Peyer's patch (tissue), 4 donors: ENCODE data around the gene GNPTG.

Experiments used
- POLR2A ChIP-seq, 2 donors: fragments of 450-650 bp; IDR thresholded peaks; one replicate each; pipeline ENCODE4 v1.5.1; 2017; ENCODE audit warnings: antibody characterized with exemption in 2 of 2, mild to moderate bottlenecking in 2 of 2, moderate library complexity in 2 of 2
- TF ChIP-seq, protein P1 (sequence below), 6 experiments: fragments of 450-650 bp in 4 of 6; fragments of 200-600 bp in 2 of 6; sonication (generic) in 1 of 6; IDR thresholded peaks; one replicate each; pipeline ENCODE4 v1.5.1; 2017 to 2019; ENCODE audit warnings: antibody characterized with exemption in 6 of 6, mild to moderate bottlenecking in 3 of 6, moderate library complexity in 1 of 6

DNA sequence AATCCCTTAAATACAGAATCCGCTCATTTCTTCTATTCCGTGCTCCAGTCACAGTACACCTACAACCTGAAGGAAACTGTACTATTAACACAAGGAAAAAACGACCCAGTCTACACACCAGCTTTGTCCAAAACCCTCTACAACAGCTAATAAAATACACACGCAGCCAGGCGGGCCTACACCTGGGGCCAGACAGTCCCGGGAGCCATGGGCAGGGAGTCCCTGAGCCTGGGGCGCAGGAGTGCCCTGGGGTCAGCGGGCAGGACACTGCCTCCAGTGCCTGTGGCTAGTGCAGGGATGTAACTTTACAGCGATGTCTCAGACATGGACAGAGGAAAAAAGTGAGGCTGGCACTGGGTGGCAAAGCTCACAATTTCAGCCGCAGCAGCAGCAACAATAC is 28.5 kb downstream of the GNPTG start:
- TF ChIP-seq, protein P1, sequence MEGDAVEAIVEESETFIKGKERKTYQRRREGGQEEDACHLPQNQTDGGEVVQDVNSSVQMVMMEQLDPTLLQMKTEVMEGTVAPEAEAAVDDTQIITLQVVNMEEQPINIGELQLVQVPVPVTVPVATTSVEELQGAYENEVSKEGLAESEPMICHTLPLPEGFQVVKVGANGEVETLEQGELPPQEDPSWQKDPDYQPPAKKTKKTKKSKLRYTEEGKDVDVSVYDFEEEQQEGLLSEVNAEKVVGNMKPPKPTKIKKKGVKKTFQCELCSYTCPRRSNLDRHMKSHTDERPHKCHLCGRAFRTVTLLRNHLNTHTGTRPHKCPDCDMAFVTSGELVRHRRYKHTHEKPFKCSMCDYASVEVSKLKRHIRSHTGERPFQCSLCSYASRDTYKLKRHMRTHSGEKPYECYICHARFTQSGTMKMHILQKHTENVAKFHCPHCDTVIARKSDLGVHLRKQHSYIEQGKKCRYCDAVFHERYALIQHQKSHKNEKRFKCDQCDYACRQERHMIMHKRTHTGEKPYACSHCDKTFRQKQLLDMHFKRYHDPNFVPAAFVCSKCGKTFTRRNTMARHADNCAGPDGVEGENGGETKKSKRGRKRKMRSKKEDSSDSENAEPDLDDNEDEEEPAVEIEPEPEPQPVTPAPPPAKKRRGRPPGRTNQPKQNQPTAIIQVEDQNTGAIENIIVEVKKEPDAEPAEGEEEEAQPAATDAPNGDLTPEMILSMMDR (IDR thresholded peaks at IDR 0.05): no peak
- TF ChIP-seq POLR2A (IDR thresholded peaks at IDR 0.05): no peak
